HEK293 (cell line): ENCODE data around the gene ACKR1.

ENCODE experiments used
- CTCF ChIA-PET: fragments of 350-600 bp; formaldehyde crosslinking; extraction: SDS; loops from one replicate; lab custom pipeline; 2021; ENCODE audit warnings: antibody characterized with exemption; lab: Yijun Ruan, JAX
- POLR2A ChIA-PET: fragments of 300-600 bp; formaldehyde crosslinking; extraction: SDS; loops from one replicate; lab custom pipeline; 2020; ENCODE audit warnings: antibody characterized with exemption, inconsistent platforms; lab: Yijun Ruan, JAX
- H3K27ac ChIP-seq: fragments of 200-500 bp; sonication (Bioruptor generic); 2 replicates; pipeline ENCODE4 v1.5.1; 2014; ENCODE audit warnings: low read depth, low read length, control low read depth, inconsistent platforms; ENCODE audit errors: extremely low read depth
- H3K36me3 ChIP-seq, 2 experiments: fragments of 200-500 bp in 1 of 2; sonication (Bioruptor generic) in 1 of 2; 1 replicate in 1 of 2; 2 replicates in 1 of 2; pipeline ENCODE4 v1.5.1; 2014 to 2017; ENCODE audit warnings: inconsistent platforms in 2 of 2, low read length in 2 of 2; ENCODE audit not compliant: control insufficient read depth in 2 of 2, insufficient read depth in 1 of 2
- H3K4me1 ChIP-seq: fragments of 200-500 bp; sonication (Bioruptor generic); 2 replicates; pipeline ENCODE4 v1.5.1; 2014; ENCODE audit warnings: mild to moderate bottlenecking, low read length, inconsistent platforms; ENCODE audit not compliant: control insufficient read depth, insufficient read depth
- H3K4me3 ChIP-seq: 2 replicates; pipeline ENCODE4 v1.5.1; 2011; ENCODE audit warnings: low read depth, mild to moderate bottlenecking, control low read depth, low read length, moderate library complexity
- H3K9me3 ChIP-seq: fragments of 200-500 bp; sonication (Bioruptor generic); 2 replicates; pipeline ENCODE4 v1.5.1; 2014; ENCODE audit warnings: low read depth, low read length, inconsistent platforms; ENCODE audit not compliant: control insufficient read depth, insufficient read depth
- BCL11B ChIP-seq: fragments of 450-650 bp; formaldehyde crosslinking; IDR thresholded peaks from 2 replicates; pipeline ENCODE4 v1.5.1; 2016; ENCODE audit warnings: low read depth, missing biosample characterization, missing genetic modification characterization
- KLF16 ChIP-seq: fragments of 450-650 bp; formaldehyde crosslinking; IDR thresholded peaks from 2 replicates; pipeline ENCODE4 v1.5.1; 2017; ENCODE audit warnings: missing biosample characterization, missing genetic modification characterization
- MEIS1 ChIP-seq: sonication (generic); formaldehyde crosslinking; IDR thresholded peaks from 2 replicates; pipeline ENCODE4 v1.8.1; 2022; ENCODE audit warnings: missing genetic modification reagents, mild to moderate bottlenecking, borderline replicate concordance
- SALL2 ChIP-seq: fragments of 450-650 bp; formaldehyde crosslinking; IDR thresholded peaks from 2 replicates; pipeline ENCODE4 v1.5.0; 2017; ENCODE audit warnings: missing biosample characterization, mild to moderate bottlenecking, missing genetic modification characterization, borderline replicate concordance
- SCRT1 ChIP-seq: fragments of 450-650 bp; formaldehyde crosslinking; IDR thresholded peaks from 2 replicates; pipeline ENCODE4 v1.5.1; 2016; ENCODE audit warnings: missing biosample characterization, missing genetic modification characterization, borderline replicate concordance
- YY1 ChIP-seq: fragments of 450-650 bp; formaldehyde crosslinking; IDR thresholded peaks from 2 replicates; pipeline ENCODE4 v1.5.1; 2018; ENCODE audit warnings: missing biosample characterization, missing genetic modification characterization
- ZBTB20 ChIP-seq: fragments of 450-650 bp; formaldehyde crosslinking; IDR thresholded peaks from 2 replicates; pipeline ENCODE4 v1.5.1; 2016; ENCODE audit warnings: missing biosample characterization, missing genetic modification characterization
- ZNF214 ChIP-seq: fragments of 450-650 bp; formaldehyde crosslinking; IDR thresholded peaks from 2 replicates; pipeline ENCODE4 v1.5.1; 2017; ENCODE audit warnings: missing biosample characterization, mild to moderate bottlenecking, missing genetic modification characterization, borderline replicate concordance
- ZNF404 ChIP-seq: fragments of 450-650 bp; formaldehyde crosslinking; IDR thresholded peaks from 2 replicates; pipeline ENCODE4 v1.5.1; 2017; ENCODE audit warnings: missing biosample characterization, missing genetic modification characterization
- ZNF549 ChIP-seq: fragments of 450-650 bp; IDR thresholded peaks from 2 replicates; pipeline ENCODE4 v1.5.1; 2018; ENCODE audit warnings: missing biosample characterization, missing genetic modification characterization, mild to moderate bottlenecking, inconsistent platforms, moderate library complexity
- ZNF555 ChIP-seq: fragments of 450-650 bp; formaldehyde crosslinking; conservative IDR thresholded peaks from 2 replicates; pipeline ENCODE4 v1.5.1; 2017; ENCODE audit warnings: missing biosample characterization, mild to moderate bottlenecking, missing genetic modification characterization, inconsistent platforms
- ZNF561 ChIP-seq: fragments of 450-650 bp; IDR thresholded peaks from 2 replicates; pipeline ENCODE4 v1.5.1; 2018; ENCODE audit warnings: missing biosample characterization, missing genetic modification characterization, borderline replicate concordance
- ZNF670 ChIP-seq: fragments of 450-650 bp; formaldehyde crosslinking; IDR thresholded peaks from 2 replicates; pipeline ENCODE4 v1.5.1; 2016; ENCODE audit warnings: missing biosample characterization, missing genetic modification characterization, low read depth
- ZNF701 ChIP-seq: fragments of 450-650 bp; formaldehyde crosslinking; IDR thresholded peaks from 2 replicates; pipeline ENCODE4 v1.5.1; 2016; ENCODE audit warnings: missing biosample characterization, missing genetic modification characterization
- ZNF791 ChIP-seq: fragments of 450-650 bp; formaldehyde crosslinking; IDR thresholded peaks from 2 replicates; pipeline ENCODE4 v1.5.1; 2016; ENCODE audit warnings: missing biosample characterization, missing genetic modification characterization
- TF ChIP-seq, protein P1 (sequence below): fragments of 450-650 bp; formaldehyde crosslinking; IDR thresholded peaks from 2 replicates; pipeline ENCODE4 v1.5.1; 2016; ENCODE audit warnings: missing biosample characterization, missing genetic modification characterization
- TF ChIP-seq, protein P2 (sequence below): fragments of 450-650 bp; formaldehyde crosslinking; IDR thresholded peaks from 2 replicates; pipeline ENCODE4 v1.5.1; 2016; ENCODE audit warnings: missing biosample characterization, missing genetic modification characterization
- TF ChIP-seq, protein P3 (sequence below): fragments of 450-650 bp; formaldehyde crosslinking; IDR thresholded peaks from 2 replicates; pipeline ENCODE4 v1.5.1; 2016; ENCODE audit warnings: missing biosample characterization, missing genetic modification characterization
- TF ChIP-seq, protein P4 (sequence below): fragments of 450-650 bp; formaldehyde crosslinking; IDR thresholded peaks from 2 replicates; pipeline ENCODE4; 2016; ENCODE audit warnings: missing biosample characterization, missing genetic modification characterization

Gene ACKR1

DNA sequence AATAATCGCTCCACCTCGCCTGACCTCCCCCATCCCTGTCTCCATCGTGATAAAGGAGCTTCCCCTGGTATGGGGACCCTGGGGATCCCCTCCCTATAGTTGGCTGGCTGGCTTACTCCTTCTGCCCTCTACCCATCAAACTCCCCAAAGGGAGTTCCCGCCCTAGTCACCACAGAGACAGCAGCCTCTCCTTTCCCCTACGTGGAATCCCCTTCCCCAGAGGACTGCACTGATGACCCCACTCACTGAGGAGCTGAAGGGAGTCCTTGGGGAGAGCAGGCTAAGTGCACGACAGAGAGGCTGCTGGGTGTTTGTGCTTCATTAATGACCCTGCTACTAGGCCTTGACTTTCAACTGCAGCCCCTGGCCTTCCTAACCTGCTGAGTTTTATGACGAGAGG lies 31.4 kb upstream of the ACKR1 start:
- ChIA-PET POLR2A (no interaction called here), CTCF (no interaction called here)
- no peak for TF ChIP-seq ZNF561 (tag by site-specific recombination)
- TF ChIP-seq, protein P1, sequence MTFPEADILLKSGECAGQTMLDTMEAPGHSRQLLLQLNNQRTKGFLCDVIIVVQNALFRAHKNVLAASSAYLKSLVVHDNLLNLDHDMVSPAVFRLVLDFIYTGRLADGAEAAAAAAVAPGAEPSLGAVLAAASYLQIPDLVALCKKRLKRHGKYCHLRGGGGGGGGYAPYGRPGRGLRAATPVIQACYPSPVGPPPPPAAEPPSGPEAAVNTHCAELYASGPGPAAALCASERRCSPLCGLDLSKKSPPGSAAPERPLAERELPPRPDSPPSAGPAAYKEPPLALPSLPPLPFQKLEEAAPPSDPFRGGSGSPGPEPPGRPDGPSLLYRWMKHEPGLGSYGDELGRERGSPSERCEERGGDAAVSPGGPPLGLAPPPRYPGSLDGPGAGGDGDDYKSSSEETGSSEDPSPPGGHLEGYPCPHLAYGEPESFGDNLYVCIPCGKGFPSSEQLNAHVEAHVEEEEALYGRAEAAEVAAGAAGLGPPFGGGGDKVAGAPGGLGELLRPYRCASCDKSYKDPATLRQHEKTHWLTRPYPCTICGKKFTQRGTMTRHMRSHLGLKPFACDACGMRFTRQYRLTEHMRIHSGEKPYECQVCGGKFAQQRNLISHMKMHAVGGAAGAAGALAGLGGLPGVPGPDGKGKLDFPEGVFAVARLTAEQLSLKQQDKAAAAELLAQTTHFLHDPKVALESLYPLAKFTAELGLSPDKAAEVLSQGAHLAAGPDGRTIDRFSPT (tag by site-specific recombination), result no peak
- H3K9me3 ChIP-seq, result no peaks in the 10 kb centered on the region
- H3K27ac ChIP-seq, result no peak overlapping the region
- H3K36me3 ChIP-seq, result no peaks in the 10 kb centered on the region
- no peak overlapping the region for H3K4me3 ChIP-seq
- H3K4me1 ChIP-seq, result no peaks in the 10 kb centered on the region

DNA sequence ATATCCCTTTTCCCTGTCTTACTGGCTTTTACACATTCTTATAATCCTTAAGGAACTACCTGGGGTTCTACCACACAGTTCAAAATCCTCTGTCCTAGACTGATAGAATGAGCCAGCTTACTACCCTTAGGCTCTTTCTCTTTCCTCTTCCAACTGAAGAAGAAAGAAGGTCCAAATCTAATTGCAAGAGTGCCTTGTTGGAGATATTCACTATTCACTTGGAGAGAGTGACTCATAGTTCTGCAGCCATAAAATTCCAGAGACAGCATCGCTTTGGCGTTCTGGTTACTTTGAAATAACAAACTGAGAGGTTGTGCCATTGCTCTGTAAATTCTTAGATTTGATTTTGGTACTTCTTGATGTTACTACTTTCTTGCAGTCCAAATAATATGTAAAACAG lies 29.1 kb upstream of the ACKR1 start:
- CTCF ChIA-PET, result interaction anchor here (1.2 to 2.1 kb wide), 2 partner anchors 15 to 22 kb away, joined by 3 to 7 read pairs; no protein-coding TSS in a partner anchor
- H3K27ac ChIP-seq, result no peak overlapping the region
- TF ChIP-seq, protein P2, sequence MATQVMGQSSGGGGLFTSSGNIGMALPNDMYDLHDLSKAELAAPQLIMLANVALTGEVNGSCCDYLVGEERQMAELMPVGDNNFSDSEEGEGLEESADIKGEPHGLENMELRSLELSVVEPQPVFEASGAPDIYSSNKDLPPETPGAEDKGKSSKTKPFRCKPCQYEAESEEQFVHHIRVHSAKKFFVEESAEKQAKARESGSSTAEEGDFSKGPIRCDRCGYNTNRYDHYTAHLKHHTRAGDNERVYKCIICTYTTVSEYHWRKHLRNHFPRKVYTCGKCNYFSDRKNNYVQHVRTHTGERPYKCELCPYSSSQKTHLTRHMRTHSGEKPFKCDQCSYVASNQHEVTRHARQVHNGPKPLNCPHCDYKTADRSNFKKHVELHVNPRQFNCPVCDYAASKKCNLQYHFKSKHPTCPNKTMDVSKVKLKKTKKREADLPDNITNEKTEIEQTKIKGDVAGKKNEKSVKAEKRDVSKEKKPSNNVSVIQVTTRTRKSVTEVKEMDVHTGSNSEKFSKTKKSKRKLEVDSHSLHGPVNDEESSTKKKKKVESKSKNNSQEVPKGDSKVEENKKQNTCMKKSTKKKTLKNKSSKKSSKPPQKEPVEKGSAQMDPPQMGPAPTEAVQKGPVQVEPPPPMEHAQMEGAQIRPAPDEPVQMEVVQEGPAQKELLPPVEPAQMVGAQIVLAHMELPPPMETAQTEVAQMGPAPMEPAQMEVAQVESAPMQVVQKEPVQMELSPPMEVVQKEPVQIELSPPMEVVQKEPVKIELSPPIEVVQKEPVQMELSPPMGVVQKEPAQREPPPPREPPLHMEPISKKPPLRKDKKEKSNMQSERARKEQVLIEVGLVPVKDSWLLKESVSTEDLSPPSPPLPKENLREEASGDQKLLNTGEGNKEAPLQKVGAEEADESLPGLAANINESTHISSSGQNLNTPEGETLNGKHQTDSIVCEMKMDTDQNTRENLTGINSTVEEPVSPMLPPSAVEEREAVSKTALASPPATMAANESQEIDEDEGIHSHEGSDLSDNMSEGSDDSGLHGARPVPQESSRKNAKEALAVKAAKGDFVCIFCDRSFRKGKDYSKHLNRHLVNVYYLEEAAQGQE (tag by site-specific recombination), result no peak
- TF ChIP-seq ZNF791 (no peak), ZNF701 (no peak)
- TF ChIP-seq, all 188 proteins: peak for 0
- no peak overlapping the region for H3K4me3 ChIP-seq
- POLR2A ChIA-PET, result no interaction called here
- no peaks in the 10 kb centered on the region for H3K4me1 ChIP-seq
- no peaks in the 10 kb centered on the region for H3K9me3 ChIP-seq
- H3K36me3 ChIP-seq, result no peaks in the 10 kb centered on the region

DNA sequence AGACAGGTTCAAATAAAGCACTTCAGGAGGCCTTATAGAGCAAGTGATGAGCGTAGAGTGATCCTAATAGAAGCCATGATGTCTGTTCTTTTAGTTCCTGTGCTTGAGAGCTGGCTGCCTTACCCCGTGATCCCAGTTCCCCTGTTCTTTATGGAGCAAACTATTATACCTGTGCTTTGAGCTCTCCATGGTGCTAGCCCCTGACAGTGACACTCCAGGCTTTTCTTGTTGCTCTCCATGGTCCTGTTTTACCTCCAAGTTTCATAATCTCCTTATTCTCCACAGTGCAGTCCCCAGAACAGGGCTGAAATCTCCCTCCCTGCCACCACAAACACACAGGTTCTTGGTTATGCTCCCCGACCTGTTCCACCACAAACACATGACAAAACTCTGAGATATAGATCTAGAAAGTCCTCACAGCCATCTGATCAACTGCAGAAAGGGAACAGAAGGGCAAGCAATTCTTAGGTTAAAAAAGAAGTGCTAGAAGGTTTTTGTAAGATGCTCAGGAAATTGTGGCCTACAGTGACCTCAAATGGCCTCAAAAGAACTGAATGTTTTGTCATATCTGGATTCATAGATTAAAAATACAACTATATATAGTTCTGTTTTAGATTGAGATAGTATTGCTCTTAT lies 27.3 kb upstream of the ACKR1 start:
- ChIA-PET POLR2A (interaction anchor here (0.5 kb wide), 1 partner anchor 505 kb away, joined by 3 read pairs; no protein-coding TSS in a partner anchor), CTCF (interaction anchor here (0.7 to 1.8 kb wide), 3 partner anchors 16 to 34 kb away, joined by 3 to 6 read pairs (median 4); no protein-coding TSS in a partner anchor)
- Histone ChIP-seq H3K9me3 (no peaks in the 10 kb centered on the region), H3K4me1 (no peaks in the 10 kb centered on the region), H3K36me3 (no peaks in the 10 kb centered on the region), H3K27ac (no peak overlapping the region), H3K4me3 (no peak overlapping the region)
- TF ChIP-seq ZBTB20 (tag by site-specific recombination) (no peak), ZNF555 (no peak), SCRT1 (tag by site-specific recombination) (no peak), BCL11B (tag by site-specific recombination) (no peak), ZNF670 (tag by site-specific recombination) (no peak), KLF16 (tag by site-specific recombination) (no peak), ZNF214 (tag by site-specific recombination) (no peak), MEIS1 (CRISPR knock-in tag) (peak; percentile 85; the same call in 1 of the 2 replicates), YY1 (tag by site-specific recombination) (no peak), SALL2 (no peak), ZNF549 (tag by site-specific recombination) (no peak), ZNF404 (tag by site-specific recombination) (no peak)
- TF ChIP-seq, protein P3, sequence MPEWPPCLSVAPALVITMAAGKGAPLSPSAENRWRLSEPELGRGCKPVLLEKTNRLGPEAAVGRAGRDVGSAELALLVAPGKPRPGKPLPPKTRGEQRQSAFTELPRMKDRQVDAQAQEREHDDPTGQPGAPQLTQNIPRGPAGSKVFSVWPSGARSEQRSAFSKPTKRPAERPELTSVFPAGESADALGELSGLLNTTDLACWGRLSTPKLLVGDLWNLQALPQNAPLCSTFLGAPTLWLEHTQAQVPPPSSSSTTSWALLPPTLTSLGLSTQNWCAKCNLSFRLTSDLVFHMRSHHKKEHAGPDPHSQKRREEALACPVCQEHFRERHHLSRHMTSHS (tag by site-specific recombination), result no peak
- TF ChIP-seq, protein P4, sequence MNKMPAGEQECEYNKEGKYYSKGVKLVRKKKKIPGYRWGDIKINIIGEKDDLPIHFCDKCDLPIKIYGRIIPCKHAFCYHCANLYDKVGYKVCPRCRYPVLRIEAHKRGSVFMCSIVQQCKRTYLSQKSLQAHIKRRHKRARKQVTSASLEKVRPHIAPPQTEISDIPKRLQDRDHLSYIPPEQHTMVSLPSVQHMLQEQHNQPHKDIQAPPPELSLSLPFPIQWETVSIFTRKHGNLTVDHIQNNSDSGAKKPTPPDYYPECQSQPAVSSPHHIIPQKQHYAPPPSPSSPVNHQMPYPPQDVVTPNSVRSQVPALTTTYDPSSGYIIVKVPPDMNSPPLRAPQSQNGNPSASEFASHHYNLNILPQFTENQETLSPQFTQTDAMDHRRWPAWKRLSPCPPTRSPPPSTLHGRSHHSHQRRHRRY (tag by site-specific recombination), result no peak
- TF ChIP-seq, protein P2 (tag by site-specific recombination), result peak; percentile 100
